Osteoblast (primary cell): Measurements from ENCODE around the gene TMEM234. TPM values are rescaled to one million over a fixed set of nuclear protein-coding genes. Genes with fewer than 3 reads are reported as not detected.

Experiments used
- DNase-seq: peaks from one replicate; pipeline ENCODE4 v3.0.0; 2011; ENCODE audit warnings: low spot score, mixed read lengths; ENCODE audit not compliant: insufficient read length; ENCODE audit errors: missing footprints
- H2AFZ ChIP-seq: 2 replicates; pipeline ENCODE4 v1.6.0; 2011; ENCODE audit warnings: mild to moderate bottlenecking, low read length
- H3K27ac ChIP-seq: 2 replicates; pipeline ENCODE4 v1.5.1; 2011; ENCODE audit warnings: mild to moderate bottlenecking, low read depth, low read length, moderate library complexity
- H3K27me3 ChIP-seq: 2 replicates; pipeline ENCODE4 v1.6.0; 2012; ENCODE audit warnings: mild to moderate bottlenecking, control low read depth, inconsistent platforms, low read length, moderate library complexity; ENCODE audit not compliant: insufficient read depth
- H3K36me3 ChIP-seq: 2 replicates; pipeline ENCODE4 v1.5.1; 2011; ENCODE audit warnings: mild to moderate bottlenecking, low read length, control low read depth, moderate library complexity; ENCODE audit not compliant: insufficient read depth
- H3K4me1 ChIP-seq: 2 replicates; pipeline ENCODE4 v1.5.1; 2011; ENCODE audit warnings: mild to moderate bottlenecking, low read length, control low read depth, moderate library complexity; ENCODE audit not compliant: insufficient read depth
- H3K4me2 ChIP-seq: 2 replicates; pipeline ENCODE4 v1.6.0; 2011; ENCODE audit warnings: mild to moderate bottlenecking, low read length; ENCODE audit not compliant: insufficient read depth
- H3K4me3 ChIP-seq: fragments of 200-600 bp; sonication (generic); 3 replicates; pipeline ENCODE4 v1.5.1; 2012; ENCODE audit warnings: mild to moderate bottlenecking, low read length, inconsistent platforms; ENCODE audit not compliant: insufficient read depth
- H3K79me2 ChIP-seq: 2 replicates; pipeline ENCODE4 v1.6.0; 2012; ENCODE audit warnings: mild to moderate bottlenecking, low read length, control low read depth, inconsistent platforms; ENCODE audit not compliant: insufficient read depth
- H3K9me3 ChIP-seq: 2 replicates; pipeline ENCODE4 v1.5.1; 2011; ENCODE audit warnings: low read depth, low read length, control low read depth
- H4K20me1 ChIP-seq: 2 replicates; pipeline ENCODE4 v1.6.0; 2012; ENCODE audit warnings: mild to moderate bottlenecking, low read length, control low read depth; ENCODE audit not compliant: insufficient read depth
- total RNA-seq: library from RNA; depleted of rRNA; stranded (reverse); fragments of >200 nt; gene quantifications from 2 replicates; pipeline ENCODE4 v1.2.3, GENCODE V29; 2012
- TF ChIP-seq, protein P1 (sequence below): IDR thresholded peaks from 2 replicates; pipeline ENCODE4 v1.5.1; 2011; ENCODE audit warnings: mild to moderate bottlenecking, low read depth, low read length, moderate library complexity; ENCODE audit errors: extremely low read depth

Gene TMEM234
- total RNA-seq, 1 donor = 24.2 TPM

DNA sequence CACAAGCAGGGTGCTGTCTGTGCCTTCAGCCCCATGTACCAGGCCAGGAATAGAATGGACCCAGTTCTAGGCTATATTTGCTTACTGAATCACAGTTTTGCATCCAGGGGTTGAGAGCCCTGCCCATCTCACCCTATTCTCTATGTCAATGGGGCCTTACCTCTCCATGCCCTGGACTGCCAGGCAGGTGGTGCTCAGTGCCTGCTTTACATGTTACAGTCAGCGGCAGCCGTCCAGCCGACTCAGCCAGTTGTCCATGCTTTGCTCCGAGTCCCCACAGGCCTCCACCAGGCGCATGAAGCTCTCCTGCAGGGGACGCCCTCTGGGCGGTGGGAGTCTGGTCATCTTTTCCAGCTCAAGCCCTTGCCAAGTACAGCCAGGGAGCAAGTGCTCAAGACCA lies 12.6 kb upstream of the TMEM234 start:
- Histone ChIP-seq H3K79me2 (no peaks in the 10 kb centered on the region), H3K27ac (peak overlapping the region; percentile 95), H3K4me1 (peaks cover 20% of the 10 kb centered on the region), H4K20me1 (no peaks in the 10 kb centered on the region), H3K27me3 (no peaks in the 10 kb centered on the region), H2AFZ (no peak overlapping the region), H3K4me3 (no peak overlapping the region), H3K9me3 (no peaks in the 10 kb centered on the region), H3K36me3 (peaks cover 22% of the 10 kb centered on the region), H3K4me2 (no peak overlapping the region)
- TF ChIP-seq, protein P1, sequence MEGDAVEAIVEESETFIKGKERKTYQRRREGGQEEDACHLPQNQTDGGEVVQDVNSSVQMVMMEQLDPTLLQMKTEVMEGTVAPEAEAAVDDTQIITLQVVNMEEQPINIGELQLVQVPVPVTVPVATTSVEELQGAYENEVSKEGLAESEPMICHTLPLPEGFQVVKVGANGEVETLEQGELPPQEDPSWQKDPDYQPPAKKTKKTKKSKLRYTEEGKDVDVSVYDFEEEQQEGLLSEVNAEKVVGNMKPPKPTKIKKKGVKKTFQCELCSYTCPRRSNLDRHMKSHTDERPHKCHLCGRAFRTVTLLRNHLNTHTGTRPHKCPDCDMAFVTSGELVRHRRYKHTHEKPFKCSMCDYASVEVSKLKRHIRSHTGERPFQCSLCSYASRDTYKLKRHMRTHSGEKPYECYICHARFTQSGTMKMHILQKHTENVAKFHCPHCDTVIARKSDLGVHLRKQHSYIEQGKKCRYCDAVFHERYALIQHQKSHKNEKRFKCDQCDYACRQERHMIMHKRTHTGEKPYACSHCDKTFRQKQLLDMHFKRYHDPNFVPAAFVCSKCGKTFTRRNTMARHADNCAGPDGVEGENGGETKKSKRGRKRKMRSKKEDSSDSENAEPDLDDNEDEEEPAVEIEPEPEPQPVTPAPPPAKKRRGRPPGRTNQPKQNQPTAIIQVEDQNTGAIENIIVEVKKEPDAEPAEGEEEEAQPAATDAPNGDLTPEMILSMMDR = no peak
- no peak for DNase-seq

DNA sequence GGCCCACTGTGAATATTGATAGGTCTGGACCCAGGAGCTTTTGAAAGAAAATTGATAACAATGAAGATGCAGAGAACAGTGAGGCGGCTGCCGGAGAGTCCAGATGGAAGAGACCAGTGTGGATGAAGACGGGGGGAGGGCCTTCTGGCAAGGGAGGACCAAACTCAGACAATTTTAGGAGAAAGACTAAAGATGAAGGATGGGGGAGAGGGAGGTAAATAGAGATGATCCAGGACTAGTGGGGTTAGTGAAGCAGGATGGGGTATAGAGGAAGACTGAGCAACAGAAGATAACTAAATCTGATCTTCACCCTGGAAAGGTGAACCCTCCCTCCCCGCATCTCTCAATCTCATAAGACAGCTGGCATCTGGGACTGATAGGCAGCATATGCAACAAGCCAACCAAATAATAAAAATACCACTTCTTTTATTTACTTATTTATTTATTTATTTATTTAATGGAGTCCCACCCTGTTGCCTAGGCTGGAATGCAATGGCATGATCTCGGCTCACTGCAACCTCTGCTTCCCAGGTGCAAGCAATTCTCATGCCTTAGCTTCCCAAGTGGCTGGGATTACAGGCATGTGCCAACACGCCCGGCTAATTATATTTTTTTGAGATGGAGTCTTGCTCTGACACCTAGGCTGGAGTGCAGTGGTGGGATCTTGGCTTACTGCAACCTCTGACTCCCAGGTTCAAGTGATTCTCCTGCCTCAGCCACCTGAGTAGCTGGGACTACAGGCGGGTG lies 10.6 kb upstream of the TMEM234 start:
- Histone ChIP-seq H4K20me1 (no peaks in the 10 kb centered on the region), H3K27ac (no peak overlapping the region), H3K9me3 (no peaks in the 10 kb centered on the region), H3K27me3 (no peaks in the 10 kb centered on the region), H3K4me2 (no peak overlapping the region), H3K4me1 (peaks cover 20% of the 10 kb centered on the region), H3K36me3 (peaks cover 38% of the 10 kb centered on the region), H3K79me2 (no peaks in the 10 kb centered on the region), H2AFZ (no peak overlapping the region), H3K4me3 (no peak overlapping the region)
- TF ChIP-seq, protein P1 = no peak
- no peak for DNase-seq

DNA sequence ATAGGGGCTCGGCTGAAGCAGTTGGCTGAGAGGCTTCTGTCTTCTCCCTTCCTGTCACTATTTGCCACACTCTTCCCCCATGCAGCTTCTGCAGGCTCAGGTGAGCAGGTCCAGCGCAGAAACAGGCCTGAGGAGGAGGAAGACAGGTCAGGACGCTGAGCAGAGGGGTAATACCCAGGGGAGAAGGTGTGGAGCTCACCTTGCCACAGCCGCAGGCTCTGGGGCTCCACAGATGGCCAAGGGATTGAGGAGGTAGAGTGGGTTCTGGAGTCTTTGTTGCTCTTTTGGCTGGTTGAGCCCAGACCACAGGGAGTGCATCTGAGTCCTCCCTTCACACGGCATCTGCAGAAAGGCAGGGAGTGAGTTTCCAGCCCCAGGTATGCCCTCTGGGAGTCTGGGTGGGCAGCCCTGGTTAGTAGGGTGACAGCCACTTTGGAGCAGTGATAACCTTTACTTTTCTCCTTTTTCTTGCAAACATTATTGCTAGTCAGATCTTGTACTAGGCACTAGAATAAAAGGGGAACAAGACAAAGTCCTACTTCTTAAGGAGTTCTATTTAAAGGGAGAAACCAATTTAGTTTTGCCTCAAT lies 9.8 kb upstream of the TMEM234 start:
- H4K20me1 ChIP-seq = no peaks in the 10 kb centered on the region
- no peak overlapping the region for H3K4me2 ChIP-seq
- no peak overlapping the region for H3K4me3 ChIP-seq
- peaks cover 46% of the 10 kb centered on the region for H3K36me3 ChIP-seq
- H3K9me3 ChIP-seq = no peaks in the 10 kb centered on the region
- H3K27me3 ChIP-seq = no peaks in the 10 kb centered on the region
- no peaks in the 10 kb centered on the region for H3K79me2 ChIP-seq
- H3K4me1 ChIP-seq = peaks cover 19% of the 10 kb centered on the region
- H3K27ac ChIP-seq = no peak overlapping the region
- DNase-seq = no peak
- TF ChIP-seq, protein P1 = no peak
- no peak overlapping the region for H2AFZ ChIP-seq

DNA sequence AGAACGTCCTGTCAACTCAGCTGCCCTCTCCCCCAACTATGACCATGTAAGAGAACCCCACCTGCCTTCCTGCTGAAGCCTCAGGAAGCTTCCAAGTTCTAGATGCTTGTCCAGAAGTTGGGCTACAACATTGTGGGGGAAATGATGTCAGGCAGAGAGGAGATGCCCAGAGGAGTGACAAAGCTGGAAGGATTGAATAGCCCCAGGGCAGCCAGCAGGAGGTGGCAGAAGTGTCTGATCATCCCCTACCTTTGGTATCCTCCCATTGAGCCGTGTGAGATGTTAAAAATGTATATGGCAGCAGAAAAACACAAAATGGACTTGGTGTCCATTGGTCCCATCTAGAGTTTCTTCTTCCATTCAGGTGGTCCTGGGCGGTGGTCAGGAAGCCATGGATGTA lies 6.6 kb upstream of the TMEM234 start:
- Histone ChIP-seq H3K27me3 (no peaks in the 10 kb centered on the region), H3K4me1 (peaks cover 4% of the 10 kb centered on the region), H3K36me3 (peaks cover 67% of the 10 kb centered on the region), H3K4me3 (no peak overlapping the region), H2AFZ (no peak overlapping the region), H3K4me2 (no peak overlapping the region), H3K27ac (no peak overlapping the region), H3K9me3 (no peaks in the 10 kb centered on the region), H4K20me1 (no peaks in the 10 kb centered on the region), H3K79me2 (peaks cover 11% of the 10 kb centered on the region)
- TF ChIP-seq, protein P1 = no peak
- DNase-seq = peak; percentile 59
